PC-9 (cell line): ENCODE results near the gene REV3L. TPM values are rescaled to one million over a fixed set of nuclear protein-coding genes. Genes with fewer than 3 reads are reported as not detected.

Experiments
- BruUV-seq: library from RNA; stranded (reverse); fragments of 400-500 nt; replicated peaks from 2 replicates; lab custom pipeline; 2021; lab: Mats Ljungman, UMichigan
- CTCF ChIA-PET: fragments of 300-600 bp; sonication (Branson Sonifier 250); formaldehyde crosslinking; loops from one replicate; lab custom pipeline; 2022; ENCODE audit warnings: antibody characterized with exemption; lab: Charles Lee
- POLR2A ChIA-PET: fragments of 300-600 bp; sonication (Branson Sonifier 250); formaldehyde crosslinking; loops from one replicate; lab custom pipeline; 2022; ENCODE audit warnings: antibody characterized with exemption; ENCODE audit not compliant: unreplicated experiment; lab: Charles Lee
- DNase-seq, 2 experiments: peaks; one replicate each; pipeline versions ENCODE4 v3.0.0 to v3.0.0-alpha.2; 2015 to 2022; ENCODE audit warnings: mixed read lengths in 1 of 2
- H2AFZ ChIP-seq: fragments of 200-600 bp; sonication (generic); 2 replicates; pipeline ENCODE4 v1.8.1; 2017; ENCODE audit warnings: antibody characterized with exemption
- H3F3A ChIP-seq: fragments of 200-600 bp; sonication (generic); 2 replicates; pipeline ENCODE4 v1.8.1; 2017; ENCODE audit warnings: antibody characterized with exemption, mild to moderate bottlenecking, low read depth; ENCODE audit not compliant: insufficient read depth
- H3K27ac ChIP-seq: fragments of 200-600 bp; sonication (generic); 2 replicates; pipeline ENCODE4 v1.6.1; 2016; ENCODE audit warnings: mixed run types
- H3K27me3 ChIP-seq: fragments of 200-600 bp; sonication (generic); 2 replicates; pipeline ENCODE4 v1.6.1; 2016; ENCODE audit warnings: low read depth, mixed run types; ENCODE audit not compliant: insufficient read depth
- H3K36me3 ChIP-seq: fragments of 200-600 bp; sonication (generic); 2 replicates; pipeline ENCODE4 v1.6.1; 2016; ENCODE audit warnings: low read depth, mixed run types
- H3K4me1 ChIP-seq: fragments of 200-600 bp; sonication (generic); replicated peaks from 2 replicates; pipeline ENCODE4 v1.6.1; 2016; ENCODE audit warnings: mixed run types; ENCODE audit not compliant: insufficient read depth
- H3K4me2 ChIP-seq: fragments of 200-600 bp; sonication (generic); 2 replicates; pipeline ENCODE4 v1.6.1; 2017; ENCODE audit warnings: mixed run types
- H3K4me3 ChIP-seq: fragments of 200-600 bp; sonication (generic); 2 replicates; pipeline ENCODE4 v1.6.1; 2016; ENCODE audit warnings: mixed run types
- H3K79me2 ChIP-seq: fragments of 200-600 bp; sonication (generic); 2 replicates; pipeline ENCODE4 v1.6.1; 2017; ENCODE audit warnings: low read depth, mixed run types
- H3K9me2 ChIP-seq: fragments of 200-600 bp; sonication (generic); 2 replicates; pipeline ENCODE4 v1.8.1; 2017; ENCODE audit warnings: mild to moderate bottlenecking; ENCODE audit not compliant: insufficient read depth
- H3K9me3 ChIP-seq: fragments of 200-600 bp; sonication (generic); 2 replicates; pipeline ENCODE4 v1.8.1; 2016; ENCODE audit warnings: low read depth; ENCODE audit not compliant: insufficient read depth
- H4K20me1 ChIP-seq: fragments of 200-600 bp; sonication (generic); 2 replicates; pipeline ENCODE4 v1.8.1; 2017; ENCODE audit not compliant: insufficient read depth
- CTCF ChIP-seq: fragments of 200-600 bp; sonication (generic); conservative IDR thresholded peaks from 2 replicates; pipeline ENCODE4 v1.6.1; 2017; ENCODE audit warnings: mixed run types, antibody characterized with exemption, mild to moderate bottlenecking, moderate library complexity
- EZH2 ChIP-seq: fragments of 200-600 bp; sonication (generic); IDR thresholded peaks from 2 replicates; pipeline ENCODE4 v1.8.0; 2017; ENCODE audit warnings: antibody characterized with exemption, low read depth
- intact Hi-C: fragments of 100-400 bp; cut with micrococcal nuclease; formaldehyde crosslinking; loops from one replicate; pipeline ENCODE4 v1.10.0; 2022; ENCODE audit not compliant: unreplicated experiment
- total RNA-seq: library from RNA; stranded (reverse); gene quantifications from 2 replicates; pipeline ENCODE4 v1.2.3, GENCODE V29; 2021

The REV3L gene
- total RNA-seq, 1 experiment from 2014 or later: 22.9 TPM

- BruUV-seq: no TSS peak
- peaks cover 51% of the 10 kb centered on the region for H3K79me2 ChIP-seq
- peaks cover 39% of the 10 kb centered on the region for H3K36me3 ChIP-seq
- H3K9me3 ChIP-seq: no peaks in the 10 kb centered on the region
- H3K27ac ChIP-seq: no peak overlapping the region
- H3K4me3 ChIP-seq: no peak overlapping the region
- H3K4me2 ChIP-seq: no peak overlapping the region
- H3K27me3 ChIP-seq: no peaks in the 10 kb centered on the region
- no peaks in the 10 kb centered on the region for H3K9me2 ChIP-seq
- TF ChIP-seq CTCF (no peak), EZH2 (no peak)
- ChIA-PET POLR2A (interaction anchor here (0.7 kb wide), 1 partner anchor 218 kb away, joined by 4 read pairs; no protein-coding TSS in a partner anchor), CTCF (no interaction called here)
- 0 out of 2 replicates have a peak, but pooled peaks cover 8% of the 10 kb centered on the region for H3F3A ChIP-seq
- peaks cover 22% of the 10 kb centered on the region for H3K4me1 ChIP-seq
- no peak for DNase-seq
- peaks cover 22% of the 10 kb centered on the region for H4K20me1 ChIP-seq
- no peak overlapping the region for H2AFZ ChIP-seq
- intact Hi-C loops: no loop called here
Measured at GRCh38 chr6:111265842-111266241, 217.2 kb downstream of the REV3L start.

GRCh38 chr6:111263837-111264236, 219.2 kb downstream of the REV3L start:
- peaks cover 25% of the 10 kb centered on the region for H3K36me3 ChIP-seq
- POLR2A ChIA-PET: no interaction called here
- no peak overlapping the region for H3K4me2 ChIP-seq
- no peak overlapping the region for H3K4me3 ChIP-seq
- BruUV-seq: no TSS peak
- no peaks in the 10 kb centered on the region for H3K9me2 ChIP-seq
- no peaks in the 10 kb centered on the region for H3K27me3 ChIP-seq
- H4K20me1 ChIP-seq: peaks cover 28% of the 10 kb centered on the region
- no peaks in the 10 kb centered on the region for H3K9me3 ChIP-seq
- H3F3A ChIP-seq: peaks cover 8% of the 10 kb centered on the region; the same call in 1 of the 2 replicates
- H3K79me2 ChIP-seq: peaks cover 56% of the 10 kb centered on the region
- H3K27ac ChIP-seq: no peak overlapping the region
- CTCF ChIA-PET: no interaction called here
- DNase-seq: peak in 1 of 2 experiments; percentile 50
- peaks cover 30% of the 10 kb centered on the region for H3K4me1 ChIP-seq
- no peak overlapping the region for H2AFZ ChIP-seq
- intact Hi-C loops: no loop called here
- no peak for TF ChIP-seq CTCF
- no peak for TF ChIP-seq EZH2

GRCh38 chr6:111260570-111261298, 222.3 kb downstream of the REV3L start:
- DNase-seq: no peak
- H3K4me1 ChIP-seq: peaks cover 35% of the 10 kb centered on the region
- peaks cover 11% of the 10 kb centered on the region; the same call in 1 of the 2 replicates for H3K36me3 ChIP-seq
- TF ChIP-seq CTCF (no peak), EZH2 (no peak)
- BruUV-seq: no TSS peak
- no peak overlapping the region for H3K27ac ChIP-seq
- H3K79me2 ChIP-seq: peaks cover 45% of the 10 kb centered on the region
- H4K20me1 ChIP-seq: peaks cover 15% of the 10 kb centered on the region
- no peaks in the 10 kb centered on the region for H3K9me2 ChIP-seq
- no peaks in the 10 kb centered on the region for H3K27me3 ChIP-seq
- POLR2A ChIA-PET: no interaction called here
- H3K4me2 ChIP-seq: peak overlapping the region; percentile 94
- no peaks in the 10 kb centered on the region for H3K9me3 ChIP-seq
- CTCF ChIA-PET: no interaction called here
- H3F3A ChIP-seq: peaks cover 14% of the 10 kb centered on the region; the same call in 1 of the 2 replicates
- intact Hi-C loops: no loop called here
- H2AFZ ChIP-seq: peak overlapping the region; percentile 83; the same call in 1 of the 2 replicates
- H3K4me3 ChIP-seq: peak overlapping the region; percentile 84
